HEK293 (cell line): ENCODE measurements around the gene ERF.
A peak's percentile ranks its signal among the peaks of the same experiment; 100 is the strongest.

Source experiments
- ATF2 ChIP-seq: fragments of 450-650 bp; formaldehyde crosslinking; IDR thresholded peaks from 2 replicates; pipeline ENCODE4 v1.5.1; 2016; ENCODE audit warnings: missing biosample characterization, missing genetic modification characterization, low read depth
- BCL11B ChIP-seq: fragments of 450-650 bp; formaldehyde crosslinking; IDR thresholded peaks from 2 replicates; pipeline ENCODE4 v1.5.1; 2016; ENCODE audit warnings: low read depth, missing biosample characterization, missing genetic modification characterization
- GLIS1 ChIP-seq: fragments of 450-650 bp; formaldehyde crosslinking; IDR thresholded peaks from 2 replicates; pipeline ENCODE4 v1.5.1; 2016; ENCODE audit warnings: missing biosample characterization, missing genetic modification characterization
- KLF1 ChIP-seq: fragments of 450-650 bp; formaldehyde crosslinking; IDR thresholded peaks from 2 replicates; pipeline ENCODE4 v1.5.1; 2016; ENCODE audit warnings: missing biosample characterization, missing genetic modification characterization
- KLF10 ChIP-seq: fragments of 450-650 bp; IDR thresholded peaks from 2 replicates; pipeline ENCODE4 v1.5.1; 2018; ENCODE audit warnings: missing biosample characterization, mild to moderate bottlenecking, missing genetic modification characterization
- KLF7 ChIP-seq: fragments of 450-650 bp; formaldehyde crosslinking; IDR thresholded peaks from 2 replicates; pipeline ENCODE4 v1.5.1; 2016; ENCODE audit warnings: missing biosample characterization, missing genetic modification characterization, borderline replicate concordance
- KLF8 ChIP-seq: fragments of 450-650 bp; formaldehyde crosslinking; IDR thresholded peaks from 2 replicates; pipeline ENCODE4 v1.5.1; 2016; ENCODE audit warnings: missing biosample characterization, missing genetic modification characterization
- SP2 ChIP-seq: fragments of 450-650 bp; formaldehyde crosslinking; IDR thresholded peaks from 2 replicates; pipeline ENCODE4 v1.5.1; 2016; ENCODE audit warnings: missing biosample characterization, missing genetic modification characterization
- SP7 ChIP-seq: fragments of 450-650 bp; formaldehyde crosslinking; IDR thresholded peaks from 2 replicates; pipeline ENCODE4 v1.5.1; 2016; ENCODE audit warnings: missing biosample characterization, missing genetic modification characterization
- YY2 ChIP-seq: fragments of 450-650 bp; formaldehyde crosslinking; IDR thresholded peaks from 2 replicates; pipeline ENCODE4 v1.5.1; 2016; ENCODE audit warnings: missing biosample characterization, missing genetic modification characterization
- ZBTB10 ChIP-seq: fragments of 450-650 bp; formaldehyde crosslinking; IDR thresholded peaks from 2 replicates; pipeline ENCODE4 v1.5.1; 2016; ENCODE audit warnings: missing biosample characterization, missing genetic modification characterization
- ZBTB21 ChIP-seq: fragments of 450-650 bp; formaldehyde crosslinking; IDR thresholded peaks from 2 replicates; pipeline ENCODE4 v1.5.1; 2017; ENCODE audit warnings: missing biosample characterization, missing genetic modification characterization
- ZBTB8A ChIP-seq: fragments of 450-650 bp; formaldehyde crosslinking; IDR thresholded peaks from 2 replicates; pipeline ENCODE4 v1.5.1; 2016; ENCODE audit warnings: missing biosample characterization, missing genetic modification characterization
- ZNF23 ChIP-seq: fragments of 450-650 bp; formaldehyde crosslinking; IDR thresholded peaks from 2 replicates; pipeline ENCODE4 v1.5.1; 2016; ENCODE audit warnings: missing biosample characterization, missing genetic modification characterization, borderline replicate concordance
- ZNF24 ChIP-seq: fragments of 450-650 bp; formaldehyde crosslinking; IDR thresholded peaks from 2 replicates; pipeline ENCODE4 v1.5.1; 2016; ENCODE audit warnings: missing biosample characterization, missing genetic modification characterization
- ZNF394 ChIP-seq: fragments of 450-650 bp; formaldehyde crosslinking; IDR thresholded peaks from 2 replicates; pipeline ENCODE4 v1.5.1; 2016; ENCODE audit warnings: missing biosample characterization, missing genetic modification characterization, mild to moderate bottlenecking, moderate library complexity, borderline replicate concordance
- ZNF433 ChIP-seq: fragments of 450-650 bp; formaldehyde crosslinking; IDR thresholded peaks from 2 replicates; pipeline ENCODE4 v1.5.1; 2016; ENCODE audit warnings: missing biosample characterization, missing genetic modification characterization, low read depth
- ZNF555 ChIP-seq: fragments of 450-650 bp; formaldehyde crosslinking; conservative IDR thresholded peaks from 2 replicates; pipeline ENCODE4 v1.5.1; 2017; ENCODE audit warnings: missing biosample characterization, mild to moderate bottlenecking, missing genetic modification characterization, inconsistent platforms
- ZNF585B ChIP-seq: fragments of 450-650 bp; formaldehyde crosslinking; IDR thresholded peaks from 2 replicates; pipeline ENCODE4 v1.5.1; 2016; ENCODE audit warnings: missing biosample characterization, missing genetic modification characterization
- ZNF600 ChIP-seq: fragments of 450-650 bp; formaldehyde crosslinking; IDR thresholded peaks from 2 replicates; pipeline ENCODE4 v1.5.1; 2016; ENCODE audit warnings: missing biosample characterization, missing genetic modification characterization
- ZNF610 ChIP-seq: fragments of 450-650 bp; formaldehyde crosslinking; IDR thresholded peaks from 2 replicates; pipeline ENCODE4 v1.5.1; 2016; ENCODE audit warnings: missing biosample characterization, missing genetic modification characterization, borderline replicate concordance
- ZNF677 ChIP-seq: fragments of 450-650 bp; IDR thresholded peaks from 2 replicates; pipeline ENCODE4 v1.5.0; 2018; ENCODE audit warnings: missing biosample characterization, mild to moderate bottlenecking, missing genetic modification characterization, moderate library complexity
- ZNF747 ChIP-seq: fragments of 450-650 bp; formaldehyde crosslinking; IDR thresholded peaks from 2 replicates; pipeline ENCODE4 v1.5.1; 2016; ENCODE audit warnings: missing biosample characterization, missing genetic modification characterization
- ZNF777 ChIP-seq: fragments of 450-650 bp; formaldehyde crosslinking; IDR thresholded peaks from 2 replicates; pipeline ENCODE4 v1.5.1; 2017; ENCODE audit warnings: missing biosample characterization, missing genetic modification characterization, borderline replicate concordance
- ZSCAN30 ChIP-seq: fragments of 450-650 bp; IDR thresholded peaks from 2 replicates; pipeline ENCODE4 v1.5.1; 2018; ENCODE audit warnings: missing biosample characterization, mild to moderate bottlenecking, missing genetic modification characterization, moderate library complexity
- ZSCAN5A ChIP-seq: fragments of 450-650 bp; formaldehyde crosslinking; IDR thresholded peaks from 2 replicates; pipeline ENCODE4 v1.5.1; 2016; ENCODE audit warnings: missing biosample characterization, missing genetic modification characterization
- TF ChIP-seq, protein P1 (sequence below): fragments of 450-650 bp; formaldehyde crosslinking; IDR thresholded peaks from 2 replicates; pipeline ENCODE4 v1.5.1; 2017; ENCODE audit warnings: missing biosample characterization, missing genetic modification characterization
- TF ChIP-seq, protein P2 (sequence below): fragments of 450-650 bp; formaldehyde crosslinking; IDR thresholded peaks from 2 replicates; pipeline ENCODE4 v1.5.1; 2016; ENCODE audit warnings: missing biosample characterization, missing genetic modification characterization
- TF ChIP-seq, protein P3 (sequence below): fragments of 450-650 bp; formaldehyde crosslinking; IDR thresholded peaks from 2 replicates; pipeline ENCODE4 v1.5.1; 2016; ENCODE audit warnings: missing biosample characterization, missing genetic modification characterization
- TF ChIP-seq, protein P4 (sequence below): fragments of 450-650 bp; formaldehyde crosslinking; IDR thresholded peaks from 2 replicates; pipeline ENCODE4 v1.5.1; 2016; ENCODE audit warnings: missing biosample characterization, missing genetic modification characterization

The ERF gene

DNA sequence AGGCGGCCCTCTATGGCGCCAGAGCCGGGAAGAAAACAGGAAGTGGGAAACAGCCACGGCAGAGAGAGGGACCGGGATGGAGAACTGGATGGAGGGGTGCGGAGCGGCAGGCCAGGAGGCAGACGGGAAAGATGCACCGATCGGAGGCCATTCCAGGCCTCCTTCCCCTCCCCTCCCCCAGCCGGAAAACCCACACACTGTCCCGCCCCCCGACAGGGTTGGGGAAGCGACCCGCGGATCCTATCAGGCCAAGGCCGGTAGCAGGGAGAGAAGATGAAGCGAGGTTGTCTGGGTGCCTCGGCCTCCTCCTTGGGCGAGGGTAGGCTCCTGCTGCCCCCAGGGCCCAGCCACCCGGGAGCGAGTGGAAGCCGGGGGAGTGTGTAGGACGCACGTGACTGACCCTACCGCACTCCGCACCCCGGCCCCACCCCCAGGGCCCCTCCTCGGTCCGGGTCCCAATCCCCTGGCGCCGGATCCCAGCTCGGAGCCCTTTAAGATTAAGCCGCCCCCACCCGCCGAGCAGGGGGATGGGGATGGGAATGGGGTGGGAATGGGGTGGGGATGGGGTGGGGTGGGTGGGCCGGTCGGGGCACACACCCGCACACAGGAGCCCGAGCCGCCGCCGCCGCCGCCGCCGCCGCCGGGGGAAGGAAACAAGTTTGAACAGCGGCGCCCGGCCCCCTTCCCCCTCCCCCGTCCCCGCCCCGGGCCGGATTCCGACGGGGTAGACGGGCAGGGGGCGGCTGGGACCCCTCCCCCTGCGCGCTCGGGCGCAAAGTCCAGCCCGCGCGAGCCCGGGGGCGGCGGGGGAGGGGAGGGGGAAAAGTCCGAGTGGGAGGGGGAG is 1.5 kb downstream of the ERF start (continued):
- no peak for TF ChIP-seq ZNF433 (tag by site-specific recombination)
- TF ChIP-seq BCL11B (tag by site-specific recombination), result peak; percentile 81; the same call in 1 of the 2 replicates
- TF ChIP-seq KLF1 (tag by site-specific recombination), result peak; percentile 70
- TF ChIP-seq, protein P1, sequence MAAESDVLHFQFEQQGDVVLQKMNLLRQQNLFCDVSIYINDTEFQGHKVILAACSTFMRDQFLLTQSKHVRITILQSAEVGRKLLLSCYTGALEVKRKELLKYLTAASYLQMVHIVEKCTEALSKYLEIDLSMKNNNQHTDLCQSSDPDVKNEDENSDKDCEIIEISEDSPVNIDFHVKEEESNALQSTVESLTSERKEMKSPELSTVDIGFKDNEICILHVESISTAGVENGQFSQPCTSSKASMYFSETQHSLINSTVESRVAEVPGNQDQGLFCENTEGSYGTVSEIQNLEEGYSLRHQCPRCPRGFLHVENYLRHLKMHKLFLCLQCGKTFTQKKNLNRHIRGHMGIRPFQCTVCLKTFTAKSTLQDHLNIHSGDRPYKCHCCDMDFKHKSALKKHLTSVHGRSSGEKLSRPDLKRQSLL (tag by site-specific recombination), result peak; percentile 38; the same call in 1 of the 2 replicates
- TF ChIP-seq SP7, result peak; percentile 58
- TF ChIP-seq YY2, result peak; percentile 57; the same call in 1 of the 2 replicates
- TF ChIP-seq, protein P2, sequence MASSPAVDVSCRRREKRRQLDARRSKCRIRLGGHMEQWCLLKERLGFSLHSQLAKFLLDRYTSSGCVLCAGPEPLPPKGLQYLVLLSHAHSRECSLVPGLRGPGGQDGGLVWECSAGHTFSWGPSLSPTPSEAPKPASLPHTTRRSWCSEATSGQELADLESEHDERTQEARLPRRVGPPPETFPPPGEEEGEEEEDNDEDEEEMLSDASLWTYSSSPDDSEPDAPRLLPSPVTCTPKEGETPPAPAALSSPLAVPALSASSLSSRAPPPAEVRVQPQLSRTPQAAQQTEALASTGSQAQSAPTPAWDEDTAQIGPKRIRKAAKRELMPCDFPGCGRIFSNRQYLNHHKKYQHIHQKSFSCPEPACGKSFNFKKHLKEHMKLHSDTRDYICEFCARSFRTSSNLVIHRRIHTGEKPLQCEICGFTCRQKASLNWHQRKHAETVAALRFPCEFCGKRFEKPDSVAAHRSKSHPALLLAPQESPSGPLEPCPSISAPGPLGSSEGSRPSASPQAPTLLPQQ (tag by site-specific recombination), result peak; percentile 56
- TF ChIP-seq KLF10 (tag by site-specific recombination), result peak; percentile 91
- peak; percentile 53 for TF ChIP-seq ZNF600 (tag by site-specific recombination)
- TF ChIP-seq ZNF24 (tag by site-specific recombination), result peak; percentile 81
- TF ChIP-seq ZNF610 (tag by site-specific recombination), result peak; percentile 82
- no peak for TF ChIP-seq ZNF585B (tag by site-specific recombination)
- TF ChIP-seq GLIS1 (tag by site-specific recombination), result peak; percentile 77
- peak; percentile 83 for TF ChIP-seq ZBTB10 (tag by site-specific recombination)
- 0 out of 2 replicates have a peak, but pooled peaks have one; percentile 62 for TF ChIP-seq KLF7
- TF ChIP-seq ZNF394, result peak; percentile 58
- peak; percentile 91 for TF ChIP-seq KLF8 (tag by site-specific recombination)
- no peak for TF ChIP-seq ZNF555 (tag by site-specific recombination)
- no peak for TF ChIP-seq ZNF23 (tag by site-specific recombination)
- peak; percentile 33; the same call in 1 of the 2 replicates for TF ChIP-seq ZBTB8A (tag by site-specific recombination)
- TF ChIP-seq, protein P3, sequence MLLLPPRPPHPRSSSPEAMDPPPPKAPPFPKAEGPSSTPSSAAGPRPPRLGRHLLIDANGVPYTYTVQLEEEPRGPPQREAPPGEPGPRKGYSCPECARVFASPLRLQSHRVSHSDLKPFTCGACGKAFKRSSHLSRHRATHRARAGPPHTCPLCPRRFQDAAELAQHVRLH (tag by site-specific recombination), result peak; percentile 92
- TF ChIP-seq SP2 (tag by site-specific recombination), result peak; percentile 88
- 0 out of 2 replicates have a peak, but pooled peaks have one; percentile 58 for TF ChIP-seq ZSCAN5A (tag by site-specific recombination)
- TF ChIP-seq, protein P4, sequence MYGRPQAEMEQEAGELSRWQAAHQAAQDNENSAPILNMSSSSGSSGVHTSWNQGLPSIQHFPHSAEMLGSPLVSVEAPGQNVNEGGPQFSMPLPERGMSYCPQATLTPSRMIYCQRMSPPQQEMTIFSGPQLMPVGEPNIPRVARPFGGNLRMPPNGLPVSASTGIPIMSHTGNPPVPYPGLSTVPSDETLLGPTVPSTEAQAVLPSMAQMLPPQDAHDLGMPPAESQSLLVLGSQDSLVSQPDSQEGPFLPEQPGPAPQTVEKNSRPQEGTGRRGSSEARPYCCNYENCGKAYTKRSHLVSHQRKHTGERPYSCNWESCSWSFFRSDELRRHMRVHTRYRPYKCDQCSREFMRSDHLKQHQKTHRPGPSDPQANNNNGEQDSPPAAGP (tag by site-specific recombination), result peak; percentile 58; the same call in 1 of the 2 replicates
- TF ChIP-seq ZNF747 (tag by site-specific recombination), result no peak
- 0 out of 2 replicates have a peak, but pooled peaks have one; percentile 25 for TF ChIP-seq ZNF777
- 0 out of 2 replicates have a peak, but pooled peaks have one; percentile 10 for TF ChIP-seq ZBTB21 (tag by site-specific recombination)
- TF ChIP-seq ZSCAN30 (tag by site-specific recombination), result peak; percentile 58; the same call in 1 of the 2 replicates
- no peak for TF ChIP-seq ATF2
- TF ChIP-seq ZNF677, result no peak
